HL-60 (cell line): Measurements from ENCODE around the gene SLAIN2.

Experiments
- DNase-seq, 2 experiments: peaks; one replicate each; pipeline ENCODE4 v3.0.0-alpha.2; 2010 to 2020; ENCODE audit warnings: low read depth in 1 of 2, low spot score in 1 of 2
- H3K27ac ChIP-seq: fragments of 250-450 bp; sonication (Bioruptor Pico); replicated peaks from 2 replicates; pipeline ENCODE4 v1.5.1; 2020; ENCODE audit warnings: mild to moderate bottlenecking, moderate library complexity
- H3K27me3 ChIP-seq: fragments of 250-450 bp; sonication (Bioruptor Pico); 2 replicates; pipeline ENCODE4 v1.5.1; 2021; ENCODE audit warnings: mild to moderate bottlenecking, moderate library complexity; ENCODE audit not compliant: insufficient read depth, poor library complexity, severe bottlenecking
- H3K4me3 ChIP-seq: replicated peaks from 2 replicates; pipeline ENCODE4 v1.5.1; 2011; ENCODE audit warnings: mild to moderate bottlenecking, control low read depth, low read length; ENCODE audit not compliant: insufficient read depth
- GABPA ChIP-seq: IDR thresholded peaks from 2 replicates; pipeline ENCODE4 v1.6.1; 2012; ENCODE audit warnings: low read depth
- POLR2AphosphoS5 ChIP-seq: IDR thresholded peaks from 2 replicates; pipeline ENCODE4 v1.6.1; 2012; ENCODE audit warnings: low read depth
- SPI1 ChIP-seq: IDR thresholded peaks from 2 replicates; pipeline ENCODE4 v1.6.1; 2012; ENCODE audit warnings: low read depth, mild to moderate bottlenecking, borderline replicate concordance
- TF ChIP-seq, protein P1 (sequence below): IDR thresholded peaks from 2 replicates; pipeline ENCODE4 v1.6.1; 2012; ENCODE audit warnings: low read depth; ENCODE audit not compliant: insufficient replicate concordance
- TF ChIP-seq, protein P2 (sequence below): IDR thresholded peaks from one replicate; pipeline ENCODE4 v1.5.1; 2011; ENCODE audit warnings: low read length, control low read depth, inconsistent platforms; ENCODE audit not compliant: insufficient read depth

The SLAIN2 gene

DNA sequence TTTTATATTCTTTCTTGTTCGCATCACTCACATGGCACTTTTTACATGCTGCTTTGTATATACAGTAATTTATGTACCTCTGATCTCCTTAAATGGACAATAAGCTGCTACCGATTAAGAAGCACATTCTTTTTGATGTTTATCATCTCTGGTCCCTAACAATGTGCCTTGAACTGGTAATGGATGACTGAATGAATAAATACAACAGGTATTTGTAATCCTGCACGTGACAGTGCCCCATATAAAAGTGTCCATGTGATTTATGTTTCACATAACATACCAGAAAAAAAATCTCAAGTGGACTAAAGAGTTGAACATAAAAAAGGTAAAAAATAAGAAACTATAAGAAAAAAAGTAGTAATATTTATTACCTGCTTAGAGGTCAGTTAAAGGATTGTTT, 7.7 kb upstream of the SLAIN2 start:
- no peaks in the 10 kb centered on the region for H3K27me3 ChIP-seq
- no peak overlapping the region for H3K27ac ChIP-seq
- DNase-seq = no peak
- TF ChIP-seq, protein P1, sequence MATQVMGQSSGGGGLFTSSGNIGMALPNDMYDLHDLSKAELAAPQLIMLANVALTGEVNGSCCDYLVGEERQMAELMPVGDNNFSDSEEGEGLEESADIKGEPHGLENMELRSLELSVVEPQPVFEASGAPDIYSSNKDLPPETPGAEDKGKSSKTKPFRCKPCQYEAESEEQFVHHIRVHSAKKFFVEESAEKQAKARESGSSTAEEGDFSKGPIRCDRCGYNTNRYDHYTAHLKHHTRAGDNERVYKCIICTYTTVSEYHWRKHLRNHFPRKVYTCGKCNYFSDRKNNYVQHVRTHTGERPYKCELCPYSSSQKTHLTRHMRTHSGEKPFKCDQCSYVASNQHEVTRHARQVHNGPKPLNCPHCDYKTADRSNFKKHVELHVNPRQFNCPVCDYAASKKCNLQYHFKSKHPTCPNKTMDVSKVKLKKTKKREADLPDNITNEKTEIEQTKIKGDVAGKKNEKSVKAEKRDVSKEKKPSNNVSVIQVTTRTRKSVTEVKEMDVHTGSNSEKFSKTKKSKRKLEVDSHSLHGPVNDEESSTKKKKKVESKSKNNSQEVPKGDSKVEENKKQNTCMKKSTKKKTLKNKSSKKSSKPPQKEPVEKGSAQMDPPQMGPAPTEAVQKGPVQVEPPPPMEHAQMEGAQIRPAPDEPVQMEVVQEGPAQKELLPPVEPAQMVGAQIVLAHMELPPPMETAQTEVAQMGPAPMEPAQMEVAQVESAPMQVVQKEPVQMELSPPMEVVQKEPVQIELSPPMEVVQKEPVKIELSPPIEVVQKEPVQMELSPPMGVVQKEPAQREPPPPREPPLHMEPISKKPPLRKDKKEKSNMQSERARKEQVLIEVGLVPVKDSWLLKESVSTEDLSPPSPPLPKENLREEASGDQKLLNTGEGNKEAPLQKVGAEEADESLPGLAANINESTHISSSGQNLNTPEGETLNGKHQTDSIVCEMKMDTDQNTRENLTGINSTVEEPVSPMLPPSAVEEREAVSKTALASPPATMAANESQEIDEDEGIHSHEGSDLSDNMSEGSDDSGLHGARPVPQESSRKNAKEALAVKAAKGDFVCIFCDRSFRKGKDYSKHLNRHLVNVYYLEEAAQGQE = no peak
- TF ChIP-seq SPI1 = no peak
- no peak for TF ChIP-seq POLR2AphosphoS5
- TF ChIP-seq GABPA = no peak
- TF ChIP-seq, protein P2, sequence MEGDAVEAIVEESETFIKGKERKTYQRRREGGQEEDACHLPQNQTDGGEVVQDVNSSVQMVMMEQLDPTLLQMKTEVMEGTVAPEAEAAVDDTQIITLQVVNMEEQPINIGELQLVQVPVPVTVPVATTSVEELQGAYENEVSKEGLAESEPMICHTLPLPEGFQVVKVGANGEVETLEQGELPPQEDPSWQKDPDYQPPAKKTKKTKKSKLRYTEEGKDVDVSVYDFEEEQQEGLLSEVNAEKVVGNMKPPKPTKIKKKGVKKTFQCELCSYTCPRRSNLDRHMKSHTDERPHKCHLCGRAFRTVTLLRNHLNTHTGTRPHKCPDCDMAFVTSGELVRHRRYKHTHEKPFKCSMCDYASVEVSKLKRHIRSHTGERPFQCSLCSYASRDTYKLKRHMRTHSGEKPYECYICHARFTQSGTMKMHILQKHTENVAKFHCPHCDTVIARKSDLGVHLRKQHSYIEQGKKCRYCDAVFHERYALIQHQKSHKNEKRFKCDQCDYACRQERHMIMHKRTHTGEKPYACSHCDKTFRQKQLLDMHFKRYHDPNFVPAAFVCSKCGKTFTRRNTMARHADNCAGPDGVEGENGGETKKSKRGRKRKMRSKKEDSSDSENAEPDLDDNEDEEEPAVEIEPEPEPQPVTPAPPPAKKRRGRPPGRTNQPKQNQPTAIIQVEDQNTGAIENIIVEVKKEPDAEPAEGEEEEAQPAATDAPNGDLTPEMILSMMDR = no peak
- H3K4me3 ChIP-seq = no peak overlapping the region

DNA sequence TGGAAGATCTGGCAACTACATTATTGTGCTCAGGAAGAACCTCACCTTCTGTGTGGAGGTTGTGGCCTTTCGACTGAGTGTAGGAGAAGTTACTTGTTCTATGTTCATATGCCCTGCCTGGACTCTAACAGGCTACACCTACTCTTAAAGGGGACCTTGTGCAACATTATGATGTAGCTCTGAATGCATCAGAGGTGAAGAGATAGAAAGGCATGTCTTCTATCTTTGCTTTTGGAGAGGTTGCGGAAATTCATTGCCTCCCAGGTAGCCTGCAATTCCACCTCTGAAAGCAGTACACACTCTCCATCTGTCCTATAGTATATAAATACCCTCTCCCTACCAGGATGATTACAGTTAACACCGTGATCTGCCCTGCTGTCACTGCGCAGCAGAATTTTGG, 7.1 kb upstream of the SLAIN2 start:
- TF ChIP-seq GABPA (no peak), POLR2AphosphoS5 (no peak)
- TF ChIP-seq, protein P2 = no peak
- TF ChIP-seq, protein P1 = no peak
- H3K27me3 ChIP-seq = no peaks in the 10 kb centered on the region
- DNase-seq = no peak
- no peak overlapping the region for H3K27ac ChIP-seq
- H3K4me3 ChIP-seq = no peak overlapping the region

DNA sequence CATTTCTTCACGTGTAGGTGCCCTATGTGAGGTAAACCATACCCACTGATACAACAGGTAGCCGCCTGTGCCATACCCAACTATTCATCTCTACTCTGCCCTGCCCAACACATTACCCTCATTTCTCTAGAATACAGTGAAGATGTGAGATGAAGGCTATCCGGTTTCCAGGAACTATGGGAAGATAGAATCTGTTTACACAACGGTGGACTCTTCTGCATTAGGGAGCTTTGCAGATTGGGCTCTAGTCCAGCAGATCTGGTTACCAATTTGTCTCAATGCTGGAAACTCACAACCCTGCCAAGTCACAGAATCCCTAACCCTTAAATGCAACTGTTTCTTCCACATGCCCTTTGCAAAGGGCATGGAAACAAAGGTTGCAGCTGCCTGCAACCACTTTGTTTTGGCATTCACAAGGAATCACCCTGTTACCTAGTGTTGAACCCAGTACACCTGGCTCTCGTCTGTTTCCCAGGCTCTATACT, 6.4 kb upstream of the SLAIN2 start:
- TF ChIP-seq SPI1 (no peak), GABPA (no peak), POLR2AphosphoS5 (no peak)
- TF ChIP-seq, protein P2 = no peak
- TF ChIP-seq, protein P1 = no peak

More for the DNA sequence above, 6.4 kb upstream of the SLAIN2 start:
- no peak for DNase-seq
- Histone ChIP-seq H3K27me3 (no peaks in the 10 kb centered on the region), H3K4me3 (no peak overlapping the region), H3K27ac (no peak overlapping the region)
